ENCODE data around the gene FANK1.

- TF ChIP-seq CTCF (IDR thresholded peaks at IDR 0.05) (no peak), POLR2A (IDR thresholded peaks at IDR 0.05) (no peak)
Observed at GRCh38 chr10:126045861-126046260, 149.5 kb downstream of the FANK1 start.
